GM21515 (cell line): ENCODE data around the gene MARK4.

ENCODE experiments used
- ATAC-seq: cut with Tn5 transposase; IDR thresholded peaks from one replicate; pipeline ENCODE4 v1.9.1; 2021; ENCODE audit not compliant: unreplicated experiment

MARK4 gene

DNA sequence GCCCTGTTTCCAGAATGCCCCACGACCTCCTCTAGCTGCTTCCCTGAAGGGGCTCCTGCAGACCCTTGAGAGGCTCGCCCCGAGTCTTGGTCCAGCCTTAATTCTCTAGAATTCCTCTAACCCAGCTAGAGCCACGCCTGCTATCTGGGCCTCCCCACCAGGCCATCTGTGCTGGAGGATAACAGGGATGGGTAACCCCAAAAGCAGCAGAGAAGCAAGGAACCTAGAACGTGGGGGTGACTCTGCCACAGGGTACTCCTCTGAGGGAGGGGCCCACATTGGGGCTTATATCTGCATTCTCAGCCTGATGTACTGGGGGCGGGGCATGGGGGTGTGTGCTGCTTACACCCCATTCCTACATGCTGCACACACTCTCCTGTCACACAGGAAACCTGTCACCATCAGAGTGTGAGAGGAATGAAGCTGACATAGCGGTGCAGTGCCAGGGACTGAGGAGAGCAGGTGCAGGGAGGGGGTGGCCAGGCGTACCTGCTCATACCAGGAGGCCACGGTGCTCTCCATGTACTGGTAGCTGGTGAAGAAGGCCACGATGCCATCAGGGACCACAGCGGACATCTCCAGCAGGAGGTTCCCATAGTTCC lies 103.3 kb downstream of the MARK4 start:
- no peak for ATAC-seq
